GM12801 (cell line): Measurements from ENCODE around the gene PNKD.

Source experiments
- CTCF ChIP-seq: IDR thresholded peaks from one replicate; pipeline ENCODE4 v1.5.1; 2011; ENCODE audit warnings: control low read depth; ENCODE audit not compliant: insufficient read length; ENCODE audit errors: extremely low read depth

Gene PNKD

GRCh38 chr2:218300141-218300540, 29.8 kb downstream of the PNKD start:
- TF ChIP-seq CTCF, result no peak

GRCh38 chr2:218301176-218301819, 31.0 kb downstream of the PNKD start:
- TF ChIP-seq CTCF, result peak; percentile 36

GRCh38 chr2:218305383-218305782, 35.1 kb downstream of the PNKD start:
- TF ChIP-seq CTCF, result no peak

- no peak for TF ChIP-seq CTCF
Observed at GRCh38 chr2:218306184-218306920, 36.0 kb downstream of the PNKD start.

GRCh38 chr2:218307415-218308090, 37.2 kb downstream of the PNKD start:
- no peak for TF ChIP-seq CTCF

GRCh38 chr2:218310853-218311540, 40.7 kb downstream of the PNKD start:
- TF ChIP-seq CTCF, result no peak

- no peak for TF ChIP-seq CTCF
Observed at GRCh38 chr2:218312267-218312756, 42.0 kb downstream of the PNKD start.
